H7 (cell line): ENCODE results near the gene UNKL. TPM values are rescaled to one million over a fixed set of nuclear protein-coding genes. Genes with fewer than 3 reads are reported as not detected.

ENCODE experiments used
- DNase-seq: peaks from one replicate; pipeline ENCODE4 v3.0.0; 2012
- H3K27me3 ChIP-seq: 2 replicates; pipeline ENCODE4 v1.6.0; 2011; ENCODE audit warnings: mild to moderate bottlenecking, low read length; ENCODE audit not compliant: control insufficient read depth, insufficient read depth
- H3K36me3 ChIP-seq: replicated peaks from 2 replicates; pipeline ENCODE4 v1.5.1; 2011; ENCODE audit warnings: low read length; ENCODE audit not compliant: control insufficient read depth, insufficient read depth
- H3K4me3 ChIP-seq: 2 replicates; pipeline ENCODE4 v1.5.1; 2011; ENCODE audit warnings: low read depth, mild to moderate bottlenecking, control low read depth, low read length, moderate library complexity; ENCODE audit not compliant: insufficient read depth
- total RNA-seq: library from RNA; depleted of rRNA; stranded (reverse); fragments of >200 nt; shearing (Covaris generic); gene quantifications from 2 replicates; pipeline ENCODE4 v1.2.3, GENCODE V29; 2014

UNKL gene
- total RNA-seq, 1 experiment from 2014 or later = 22.0 TPM

DNA sequence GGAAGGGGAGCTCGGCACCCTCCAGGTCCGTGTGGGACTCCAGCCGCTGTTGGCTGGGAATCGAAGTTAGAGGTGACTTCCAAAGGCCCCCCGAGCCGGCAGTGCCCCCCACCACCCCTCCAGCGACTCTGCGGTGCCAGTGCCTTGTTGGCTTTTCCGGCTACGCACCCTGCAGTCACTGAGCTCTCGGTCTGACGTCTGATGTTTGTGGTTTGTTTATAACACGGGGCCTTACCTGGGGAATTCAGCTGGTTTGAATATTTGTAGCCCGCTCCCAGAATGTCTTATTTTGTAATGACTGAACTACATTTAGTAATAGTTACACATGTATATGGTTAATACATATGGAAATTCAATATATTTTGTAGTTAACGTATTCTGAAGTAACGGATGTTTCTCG lies 88.1 kb downstream of the UNKL start:
- DNase-seq = no peak
- Histone ChIP-seq H3K36me3 (peaks cover 8% of the 10 kb centered on the region), H3K27me3 (no peaks in the 10 kb centered on the region), H3K4me3 (no peak overlapping the region)

GRCh38 chr16:1325673-1326371 lies 88.7 kb downstream of the UNKL start:
- peak; percentile 80 for DNase-seq
- no peaks in the 10 kb centered on the region for H3K27me3 ChIP-seq
- no peak overlapping the region for H3K4me3 ChIP-seq
- peaks cover 10% of the 10 kb centered on the region for H3K36me3 ChIP-seq

DNA sequence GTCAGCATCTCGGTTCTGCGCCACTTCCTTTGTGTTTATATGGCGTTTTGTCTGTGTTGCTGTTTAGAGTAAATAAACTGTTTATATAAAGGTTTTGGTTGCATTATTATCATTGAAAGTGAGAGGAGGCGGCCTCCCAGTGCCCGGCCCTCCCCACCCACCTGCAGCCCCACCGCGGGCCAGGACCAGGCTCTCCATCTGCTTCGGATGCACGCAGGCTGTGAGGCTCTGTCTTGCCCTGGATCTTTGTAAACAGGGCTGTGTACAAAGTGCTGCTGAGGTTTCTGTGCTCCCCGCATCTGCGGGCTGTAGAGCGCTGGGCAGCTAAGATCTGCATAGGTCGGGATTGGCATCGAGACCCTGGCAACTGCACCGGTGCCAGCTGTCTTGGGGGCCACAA lies 89.2 kb downstream of the UNKL start:
- H3K36me3 ChIP-seq = peaks cover 13% of the 10 kb centered on the region
- DNase-seq = no peak
- no peaks in the 10 kb centered on the region for H3K27me3 ChIP-seq
- H3K4me3 ChIP-seq = no peak overlapping the region

DNA sequence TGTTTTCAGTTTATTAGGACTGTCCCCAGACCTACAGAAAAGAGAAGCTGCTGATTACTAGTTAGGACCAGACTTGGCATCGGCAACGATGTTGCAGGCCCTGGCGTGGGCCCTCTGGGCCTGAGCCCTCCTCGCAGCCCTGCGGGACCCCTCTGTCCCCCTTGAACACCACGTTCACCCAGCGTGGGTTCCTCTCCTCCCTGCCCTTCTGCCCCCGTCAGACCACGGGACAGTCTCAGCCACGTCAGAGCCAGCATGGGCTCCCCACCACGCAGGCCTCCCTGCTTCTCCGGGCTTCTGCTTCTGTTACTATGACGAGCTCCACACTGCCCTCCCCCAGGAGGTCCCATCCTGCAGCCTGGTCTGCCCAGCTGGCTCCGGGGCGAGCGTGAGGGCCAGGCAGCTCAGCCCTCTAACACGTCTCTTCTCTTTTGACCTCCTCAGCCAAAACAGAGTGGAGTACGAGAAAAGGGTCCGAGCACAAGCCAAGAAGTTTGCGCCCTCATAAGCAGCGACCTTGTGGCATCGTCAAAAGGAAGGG lies 90.1 kb downstream of the UNKL start:
- H3K27me3 ChIP-seq = no peaks in the 10 kb centered on the region
- peaks cover 22% of the 10 kb centered on the region for H3K36me3 ChIP-seq
- H3K4me3 ChIP-seq = no peak overlapping the region
- no peak for DNase-seq

GRCh38 chr16:1323296-1324239 lies 90.9 kb downstream of the UNKL start:
- no peak for DNase-seq
- Histone ChIP-seq H3K4me3 (no peak overlapping the region), H3K36me3 (peaks cover 28% of the 10 kb centered on the region)

GRCh38 chr16:1322407-1322806 lies 92.1 kb downstream of the UNKL start:
- Histone ChIP-seq H3K4me3 (no peak overlapping the region), H3K36me3 (peaks cover 37% of the 10 kb centered on the region), H3K27me3 (no peaks in the 10 kb centered on the region)
- no peak for DNase-seq

More at GRCh38 chr16:1323296-1324239, 90.9 kb downstream of the UNKL start:
- no peaks in the 10 kb centered on the region for H3K27me3 ChIP-seq

DNA sequence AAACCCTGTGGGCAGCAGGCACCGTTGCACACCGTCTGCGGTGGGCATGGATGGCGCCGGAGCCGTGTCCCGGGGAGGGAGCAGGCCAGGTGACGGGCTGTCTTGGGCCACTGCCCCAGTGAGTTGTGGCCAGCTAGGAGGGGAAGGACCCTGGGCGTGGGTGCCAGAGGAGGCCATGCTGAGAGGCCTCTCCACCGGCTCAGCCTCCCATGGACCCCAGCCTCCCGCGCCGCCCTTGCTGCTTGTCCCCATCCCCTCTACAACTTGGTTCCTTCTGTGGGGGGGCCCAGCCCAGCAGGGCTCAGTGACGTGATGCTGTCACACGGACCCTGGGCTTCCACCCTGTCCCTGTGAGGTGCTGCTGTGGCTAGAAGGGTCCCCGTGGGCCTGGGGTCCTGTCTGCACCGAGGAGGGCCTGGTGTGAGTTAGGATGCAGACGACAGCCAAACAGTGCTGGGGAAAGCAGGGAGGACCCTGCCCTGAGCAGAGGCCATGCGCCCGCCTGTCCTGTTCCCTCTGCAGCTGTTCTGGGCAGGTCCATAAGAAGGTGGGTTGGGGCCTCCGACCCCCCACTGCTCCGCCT lies 93.8 kb downstream of the UNKL start:
- DNase-seq = no peak
- H3K36me3 ChIP-seq = peaks cover 51% of the 10 kb centered on the region

DNA sequence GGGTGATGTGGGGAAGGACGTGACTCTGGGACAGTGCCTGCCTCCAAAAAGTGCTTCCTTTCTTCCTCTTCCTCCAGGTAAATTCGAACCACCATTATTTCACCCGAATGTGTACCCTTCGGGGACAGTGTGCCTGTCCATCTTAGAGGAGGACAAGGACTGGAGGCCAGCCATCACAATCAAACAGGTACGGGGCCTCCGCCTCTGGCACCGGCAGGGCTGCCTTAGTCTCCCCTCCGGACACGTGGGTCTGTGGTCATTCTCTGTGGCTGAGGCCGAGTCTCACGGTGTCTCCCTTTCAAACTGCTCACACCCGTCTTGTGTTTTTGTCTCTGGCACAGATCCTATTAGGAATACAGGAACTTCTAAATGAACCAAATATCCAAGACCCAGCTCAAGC lies 94.4 kb downstream of the UNKL start:
- Histone ChIP-seq H3K27me3 (no peaks in the 10 kb centered on the region), H3K4me3 (no peak overlapping the region), H3K36me3 (peaks cover 52% of the 10 kb centered on the region)
- no peak for DNase-seq

More for the DNA sequence above, 93.8 kb downstream of the UNKL start:
- Histone ChIP-seq H3K4me3 (no peak overlapping the region), H3K27me3 (no peaks in the 10 kb centered on the region)

DNA sequence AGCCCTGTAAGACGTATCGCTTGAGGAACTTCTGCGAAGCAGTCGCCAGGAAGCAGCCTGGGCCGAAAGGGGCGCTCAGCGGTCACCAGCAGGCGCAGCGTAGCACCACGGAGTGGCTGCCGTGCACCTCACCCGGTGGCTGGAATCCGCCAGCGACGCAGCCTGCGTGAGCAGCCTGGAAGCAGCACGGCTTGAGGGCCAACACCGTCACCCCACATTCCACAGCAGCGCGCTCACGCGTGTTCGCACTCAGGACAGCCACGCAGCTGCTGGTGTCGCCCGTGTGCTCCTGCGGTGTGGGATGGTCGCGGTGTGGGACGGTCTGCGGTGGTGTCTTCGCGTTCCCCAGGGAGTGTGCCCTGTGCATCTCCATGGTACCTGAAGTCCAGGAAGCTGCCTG lies 95.5 kb downstream of the UNKL start:
- H3K4me3 ChIP-seq = no peak overlapping the region
- no peaks in the 10 kb centered on the region for H3K27me3 ChIP-seq
- DNase-seq = no peak
- peaks cover 57% of the 10 kb centered on the region for H3K36me3 ChIP-seq

DNA sequence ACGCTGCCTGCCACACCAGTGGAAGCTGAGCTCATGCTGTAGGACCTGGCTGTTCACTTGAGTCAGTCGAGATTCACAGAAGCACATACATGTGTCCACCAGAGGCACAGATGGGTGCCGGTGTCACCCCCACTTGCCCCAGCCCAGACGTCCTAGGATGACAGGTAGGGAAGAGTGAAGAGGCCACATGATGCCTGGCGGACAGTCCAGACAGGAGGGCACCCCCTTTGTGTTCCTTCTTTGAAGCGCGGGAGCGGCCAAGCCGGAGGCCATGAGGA lies 96.3 kb downstream of the UNKL start:
- Histone ChIP-seq H3K36me3 (peaks cover 57% of the 10 kb centered on the region), H3K27me3 (no peaks in the 10 kb centered on the region), H3K4me3 (no peak overlapping the region)
- DNase-seq = no peak

DNA sequence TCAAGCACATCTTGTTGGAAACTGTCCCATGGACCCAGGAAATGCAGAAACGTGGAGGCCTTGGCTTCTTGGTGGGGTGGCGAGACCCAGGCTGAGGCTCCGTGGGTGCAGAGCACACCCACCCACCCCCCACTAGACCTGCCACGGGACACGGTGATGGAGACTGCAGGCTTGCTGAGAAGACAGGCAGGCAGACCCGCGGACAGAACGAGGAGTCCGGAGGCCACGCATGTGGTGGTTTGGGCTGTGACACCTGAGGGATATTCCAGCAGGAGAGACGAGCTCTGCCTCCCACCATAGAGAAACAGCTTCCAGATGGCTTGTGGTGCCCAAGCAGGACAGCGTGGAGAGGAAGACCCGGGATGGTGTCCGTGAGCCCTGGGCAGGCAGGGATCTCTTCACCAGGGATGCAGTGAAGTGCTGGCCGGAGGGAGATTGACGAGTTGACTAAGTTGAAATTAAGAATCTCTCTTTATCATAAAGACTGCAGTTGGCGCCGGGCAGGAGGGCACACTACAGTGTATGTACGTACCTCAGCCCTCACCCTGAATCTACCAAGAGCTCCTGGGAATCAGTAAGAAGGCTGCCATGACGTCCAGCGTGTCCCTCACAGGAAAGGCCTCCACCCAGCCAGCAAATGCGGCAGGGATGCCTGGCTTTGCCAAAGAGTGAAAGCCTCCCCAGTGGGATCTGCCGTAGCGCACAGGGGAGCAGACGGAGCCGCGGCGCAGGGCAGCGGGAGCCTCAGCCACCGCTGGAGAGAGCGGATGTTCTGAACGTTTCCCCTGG lies 96.8 kb downstream of the UNKL start:
- H3K27me3 ChIP-seq = no peaks in the 10 kb centered on the region
- H3K4me3 ChIP-seq = no peak overlapping the region
- H3K36me3 ChIP-seq = peaks cover 58% of the 10 kb centered on the region
- DNase-seq = no peak

DNA sequence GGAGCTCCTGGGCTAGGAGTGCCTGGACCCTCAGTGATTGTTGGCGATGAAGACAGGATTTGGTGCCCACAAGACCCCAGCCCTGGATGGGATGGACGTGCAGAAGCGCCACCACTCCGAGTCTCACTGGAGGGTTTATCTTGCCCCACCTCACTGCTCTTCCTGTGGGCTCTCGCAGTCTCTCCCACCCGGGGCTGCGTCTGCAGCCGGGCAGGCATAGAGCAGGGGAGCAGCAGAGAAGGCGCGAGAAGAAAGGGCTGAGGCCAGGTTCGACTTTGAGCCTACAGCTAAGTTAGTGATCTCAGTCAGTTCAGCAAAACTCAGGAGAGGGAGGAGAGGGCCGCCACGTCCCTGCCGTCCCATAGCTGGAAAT lies 98.5 kb downstream of the UNKL start:
- no peaks in the 10 kb centered on the region for H3K27me3 ChIP-seq
- H3K4me3 ChIP-seq = no peak overlapping the region
- H3K36me3 ChIP-seq = peaks cover 57% of the 10 kb centered on the region
- DNase-seq = peak; percentile 50

DNA sequence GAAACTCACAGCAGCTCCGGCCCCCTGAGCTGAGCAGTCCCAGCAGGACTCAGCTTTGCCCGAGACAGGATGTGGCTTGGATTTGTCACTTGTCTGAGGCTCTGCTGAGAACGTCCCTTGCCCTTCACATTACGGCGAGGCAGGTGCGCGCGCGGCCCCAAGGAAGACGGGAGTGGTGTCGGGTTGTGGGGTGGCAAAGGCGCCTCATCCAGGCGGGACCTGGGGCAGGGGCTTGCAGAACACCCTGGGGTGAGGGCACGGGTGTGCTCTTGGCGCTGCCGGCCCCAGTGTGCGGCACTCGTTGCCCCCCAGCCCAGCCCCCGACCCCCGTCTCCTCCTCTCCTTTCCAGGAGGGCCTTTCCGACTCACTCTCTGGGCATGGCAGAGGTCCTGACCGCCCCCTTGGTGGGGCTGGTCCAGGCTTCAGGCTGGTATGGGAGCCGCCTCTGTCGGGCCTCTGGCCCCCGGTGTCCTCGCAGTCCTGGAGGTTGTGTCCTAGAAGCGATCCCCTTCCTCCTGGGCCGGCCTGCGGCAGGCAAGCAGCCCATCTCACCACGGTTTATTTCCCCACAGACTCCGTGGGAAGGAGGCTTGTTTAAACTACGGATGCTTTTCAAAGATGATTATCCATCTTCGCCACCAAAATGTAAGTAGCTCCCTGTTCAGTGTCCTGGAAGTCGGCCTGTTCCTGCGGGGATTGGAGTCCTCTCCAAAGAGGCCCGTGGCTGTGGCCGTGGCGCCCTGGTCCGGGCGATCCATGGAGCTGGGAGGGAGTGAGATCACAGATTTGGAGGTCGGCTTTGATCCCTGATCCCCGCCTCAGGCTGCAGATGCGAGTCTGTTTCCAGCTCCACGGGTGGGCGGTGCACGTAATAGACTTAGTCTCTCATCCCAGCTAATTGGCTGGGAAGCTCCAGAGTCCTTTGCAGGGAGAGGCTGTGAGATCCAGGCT lies 99.1 kb downstream of the UNKL start:
- DNase-seq = peak; percentile 58
- Histone ChIP-seq H3K4me3 (no peak overlapping the region), H3K27me3 (no peaks in the 10 kb centered on the region), H3K36me3 (peaks cover 54% of the 10 kb centered on the region)
